ENCODE results near the gene AIFM2. TPM values are rescaled to one million over a fixed set of nuclear protein-coding genes. Genes with fewer than 3 reads are reported as not detected.

AIFM2 gene
- total and polyA plus RNA-seq, 2 of the 13 experiments (the other 11 are each of a cell fraction or from before 2014, with no cell fraction given): 20.3 to 29.5 TPM

- TF ChIP-seq ZNF512B (CRISPR knock-in tag; IDR thresholded peaks at IDR 0.05; ENCODE audit: borderline replicate concordance) (peak; percentile 3; the same call in 1 of the 2 replicates), NKX3-1 (CRISPR knock-in tag; IDR thresholded peaks at IDR 0.05) (peak; percentile 73; the same call in 1 of the 2 replicates), ZNF136 (CRISPR knock-in tag; IDR thresholded peaks at IDR 0.05; ENCODE audit: low read depth) (no peak), BRD4 (CRISPR knock-in tag; IDR thresholded peaks at IDR 0.05) (0 out of 2 replicates have a peak, but pooled peaks have one; percentile 56), ZNF10 (CRISPR knock-in tag; IDR thresholded peaks at IDR 0.05; ENCODE audit: borderline replicate concordance, low read depth) (no peak), CEBPB (IDR thresholded peaks at IDR 0.05; ENCODE audit: borderline replicate concordance, low read depth, low read length) (no peak), MTF1 (CRISPR knock-in tag; IDR thresholded peaks at IDR 0.05) (no peak), BRCA1 (CRISPR knock-in tag; IDR thresholded peaks at IDR 0.05) (peak; percentile 92), CAMTA2 (CRISPR knock-in tag; IDR thresholded peaks at IDR 0.05; ENCODE audit: borderline replicate concordance) (no peak; the same call in 1 of the 2 replicates), ZNF749 (CRISPR knock-in tag; IDR thresholded peaks at IDR 0.05; ENCODE audit: borderline replicate concordance) (no peak; the same call in 1 of the 2 replicates), TOPORS (CRISPR knock-in tag; IDR thresholded peaks at IDR 0.05) (no peak), SMARCC2 (IDR thresholded peaks at IDR 0.05) (no peak), ZBTB10 (CRISPR knock-in tag; IDR thresholded peaks at IDR 0.05; ENCODE audit: borderline replicate concordance) (peak; percentile 89), SAP130 (CRISPR knock-in tag; IDR thresholded peaks at IDR 0.05; ENCODE audit: low read depth) (peak; percentile 95), SETDB1 (CRISPR knock-in tag; IDR thresholded peaks at IDR 0.05; ENCODE audit: borderline replicate concordance) (no peak)
- TF ChIP-seq, protein P1, sequence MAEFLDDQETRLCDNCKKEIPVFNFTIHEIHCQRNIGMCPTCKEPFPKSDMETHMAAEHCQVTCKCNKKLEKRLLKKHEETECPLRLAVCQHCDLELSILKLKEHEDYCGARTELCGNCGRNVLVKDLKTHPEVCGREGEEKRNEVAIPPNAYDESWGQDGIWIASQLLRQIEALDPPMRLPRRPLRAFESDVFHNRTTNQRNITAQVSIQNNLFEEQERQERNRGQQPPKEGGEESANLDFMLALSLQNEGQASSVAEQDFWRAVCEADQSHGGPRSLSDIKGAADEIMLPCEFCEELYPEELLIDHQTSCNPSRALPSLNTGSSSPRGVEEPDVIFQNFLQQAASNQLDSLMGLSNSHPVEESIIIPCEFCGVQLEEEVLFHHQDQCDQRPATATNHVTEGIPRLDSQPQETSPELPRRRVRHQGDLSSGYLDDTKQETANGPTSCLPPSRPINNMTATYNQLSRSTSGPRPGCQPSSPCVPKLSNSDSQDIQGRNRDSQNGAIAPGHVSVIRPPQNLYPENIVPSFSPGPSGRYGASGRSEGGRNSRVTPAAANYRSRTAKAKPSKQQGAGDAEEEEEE (CRISPR knock-in tag; IDR thresholded peaks at IDR 0.05; ENCODE audit: borderline replicate concordance): peak; percentile 49; the same call in 1 of the 2 replicates
- TF ChIP-seq, protein P2, sequence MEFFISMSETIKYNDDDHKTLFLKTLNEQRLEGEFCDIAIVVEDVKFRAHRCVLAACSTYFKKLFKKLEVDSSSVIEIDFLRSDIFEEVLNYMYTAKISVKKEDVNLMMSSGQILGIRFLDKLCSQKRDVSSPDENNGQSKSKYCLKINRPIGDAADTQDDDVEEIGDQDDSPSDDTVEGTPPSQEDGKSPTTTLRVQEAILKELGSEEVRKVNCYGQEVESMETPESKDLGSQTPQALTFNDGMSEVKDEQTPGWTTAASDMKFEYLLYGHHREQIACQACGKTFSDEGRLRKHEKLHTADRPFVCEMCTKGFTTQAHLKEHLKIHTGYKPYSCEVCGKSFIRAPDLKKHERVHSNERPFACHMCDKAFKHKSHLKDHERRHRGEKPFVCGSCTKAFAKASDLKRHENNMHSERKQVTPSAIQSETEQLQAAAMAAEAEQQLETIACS (CRISPR knock-in tag; IDR thresholded peaks at IDR 0.05): peak; percentile 88
- TF ChIP-seq, protein P3, sequence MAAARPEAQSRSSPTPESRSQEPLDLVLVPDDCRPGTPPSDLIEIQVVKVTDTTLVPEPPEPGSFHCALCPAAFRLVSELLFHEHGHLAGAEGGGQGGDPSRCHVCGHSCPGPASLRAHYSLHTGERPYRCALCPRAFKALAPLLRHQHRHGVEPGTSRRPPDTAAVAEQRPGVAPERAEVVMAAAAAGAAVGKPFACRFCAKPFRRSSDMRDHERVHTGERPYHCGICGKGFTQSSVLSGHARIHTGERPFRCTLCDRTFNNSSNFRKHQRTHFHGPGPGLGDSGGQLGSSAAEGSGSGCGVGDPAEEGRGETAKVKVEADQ (CRISPR knock-in tag; IDR thresholded peaks at IDR 0.05; ENCODE audit: borderline replicate concordance): no peak
Measured at GRCh38 chr10:70132098-70133029, at the start of gene AIFM2 (continued).

All from HepG2 (cell line).